ENCODE measurements around the gene OR2AE1.
A peak's percentile ranks its signal among the peaks of the same experiment; 100 is the strongest.
"Not testable (repeated sequence)": the region's sequence is repeated elsewhere in the genome, so short reads cannot be mapped to it uniquely, and the experiment has no call there.

Gene OR2AE1

GRCh38 chr7:99876933-99877332 lies at the start of gene OR2AE1:
OR2AE1 (minus strand) TSS chr7:99877033; CDS start chr7:99877033, 0 bp downstream.
- DNase-seq (ENCODE audit: low read depth in 4 of 4, low spot score in 1 of 4) = no peak

- DNase-seq (ENCODE audit: low read depth in 4 of 4, low spot score in 1 of 4) = no peak
Measured at GRCh38 chr7:99926321-99926720, 49.5 kb upstream of the OR2AE1 start.

- DNase-seq (ENCODE audit: low read depth in 4 of 4, low spot score in 1 of 4) = no peak
Measured at GRCh38 chr7:99923200-99923599, 46.4 kb upstream of the OR2AE1 start.

GRCh38 chr7:99920149-99920548 lies 43.3 kb upstream of the OR2AE1 start:
- DNase-seq (ENCODE audit: low read depth in 4 of 4, low spot score in 1 of 4) = no peak

GRCh38 chr7:99919814-99920112 lies 42.9 kb upstream of the OR2AE1 start:
- no peak for DNase-seq (ENCODE audit: low read depth in 4 of 4, low spot score in 1 of 4)

GRCh38 chr7:99918959-99919813 lies 42.4 kb upstream of the OR2AE1 start, which contains the start of gene TRIM4:
TRIM4 (minus strand) TSS chr7:99919530; CDS start chr7:99919401, 129 bp downstream.
- peak; percentile 67 to 88 (median 77) for DNase-seq (ENCODE audit: low read depth in 4 of 4, low spot score in 1 of 4)

GRCh38 chr7:99910976-99911375 lies 34.1 kb upstream of the OR2AE1 start:
- DNase-seq (ENCODE audit: low read depth in 4 of 4, low spot score in 1 of 4) = no peak

GRCh38 chr7:99901581-99901980 lies 24.7 kb upstream of the OR2AE1 start:
- DNase-seq (ENCODE audit: low read depth in 4 of 4, low spot score in 1 of 4) = no peak

- DNase-seq (ENCODE audit: low read depth in 4 of 4, low spot score in 1 of 4) = no peak
Measured at GRCh38 chr7:99899830-99900519, 23.1 kb upstream of the OR2AE1 start.

- DNase-seq (ENCODE audit: low read depth in 4 of 4, low spot score in 1 of 4) = no peak
Measured at GRCh38 chr7:99898836-99899235, 22.0 kb upstream of the OR2AE1 start.

GRCh38 chr7:99898023-99898357 lies 21.2 kb upstream of the OR2AE1 start:
- DNase-seq (ENCODE audit: low read depth in 4 of 4, low spot score in 1 of 4) = no peak

- DNase-seq (ENCODE audit: low read depth in 4 of 4, low spot score in 1 of 4) = no peak
Measured at GRCh38 chr7:99897322-99898022, 20.6 kb upstream of the OR2AE1 start.

- no peak for DNase-seq (ENCODE audit: low read depth in 4 of 4, low spot score in 1 of 4)
Measured at GRCh38 chr7:99894738-99895137, 17.9 kb upstream of the OR2AE1 start.

- no peak for DNase-seq (ENCODE audit: low read depth in 4 of 4, low spot score in 1 of 4)
Measured at GRCh38 chr7:99893280-99893679, 16.4 kb upstream of the OR2AE1 start.

GRCh38 chr7:99890348-99890747 lies 13.5 kb upstream of the OR2AE1 start:
- not testable (repeated sequence) for DNase-seq (ENCODE audit: low read depth in 4 of 4, low spot score in 1 of 4)

- DNase-seq (ENCODE audit: low read depth in 4 of 4, low spot score in 1 of 4) = not testable (repeated sequence)
Measured at GRCh38 chr7:99888366-99888765, 11.5 kb upstream of the OR2AE1 start.

- no peak for DNase-seq (ENCODE audit: low read depth in 4 of 4, low spot score in 1 of 4)
Measured at GRCh38 chr7:99881370-99881769, 4.5 kb upstream of the OR2AE1 start.

GRCh38 chr7:99876491-99876890 lies 342 bp downstream of the OR2AE1 start:
- DNase-seq (ENCODE audit: low read depth in 4 of 4, low spot score in 1 of 4) = no peak

GRCh38 chr7:99868246-99868645 lies 8.6 kb downstream of the OR2AE1 start:
- no peak for DNase-seq (ENCODE audit: low read depth in 4 of 4, low spot score in 1 of 4)

- not testable (repeated sequence) for DNase-seq (ENCODE audit: low read depth in 4 of 4, low spot score in 1 of 4)
Measured at GRCh38 chr7:99867477-99867876, 9.4 kb downstream of the OR2AE1 start.

- no peak for DNase-seq (ENCODE audit: low read depth in 4 of 4, low spot score in 1 of 4)
Measured at GRCh38 chr7:99863847-99864440, 12.9 kb downstream of the OR2AE1 start.
